Sigmoid colon (tissue), 4 donors: ENCODE results near the gene PLXNA4.

Experiments used
- EP300 ChIP-seq, 4 donors: sonication (generic); formaldehyde crosslinking; IDR thresholded peaks; one replicate each; pipeline ENCODE4 v1.6.1; 2017; ENCODE audit warnings: antibody characterized with exemption in 4 of 4
- POLR2A ChIP-seq, 2 donors: fragments of 450-650 bp; IDR thresholded peaks; one replicate each; pipeline ENCODE4 v1.6.1; 2016; ENCODE audit warnings: antibody characterized with exemption in 2 of 2, mild to moderate bottlenecking in 2 of 2, moderate library complexity in 2 of 2
- POLR2AphosphoS5 ChIP-seq, 4 donors: sonication (generic); formaldehyde crosslinking; IDR thresholded peaks; one replicate each; pipeline ENCODE4 v1.6.1; 2017; ENCODE audit warnings: antibody characterized with exemption in 4 of 4
- TF ChIP-seq, protein P1 (sequence below), 4 experiments: fragments of 450-650 bp in 3 of 4; fragments of 200-600 bp in 1 of 4; IDR thresholded peaks; one replicate each; pipeline ENCODE4 v1.5.1; 2016 to 2019; ENCODE audit warnings: antibody characterized with exemption in 4 of 4, mild to moderate bottlenecking in 3 of 4, moderate library complexity in 2 of 4

GRCh38 chr7:132578826-132579225 is 2.6 kb upstream of the PLXNA4 start:
- TF ChIP-seq POLR2AphosphoS5 (IDR thresholded peaks at IDR 0.05) (no peak), POLR2A (IDR thresholded peaks at IDR 0.05) (no peak), EP300 (IDR thresholded peaks at IDR 0.05) (no peak)
- TF ChIP-seq, protein P1, sequence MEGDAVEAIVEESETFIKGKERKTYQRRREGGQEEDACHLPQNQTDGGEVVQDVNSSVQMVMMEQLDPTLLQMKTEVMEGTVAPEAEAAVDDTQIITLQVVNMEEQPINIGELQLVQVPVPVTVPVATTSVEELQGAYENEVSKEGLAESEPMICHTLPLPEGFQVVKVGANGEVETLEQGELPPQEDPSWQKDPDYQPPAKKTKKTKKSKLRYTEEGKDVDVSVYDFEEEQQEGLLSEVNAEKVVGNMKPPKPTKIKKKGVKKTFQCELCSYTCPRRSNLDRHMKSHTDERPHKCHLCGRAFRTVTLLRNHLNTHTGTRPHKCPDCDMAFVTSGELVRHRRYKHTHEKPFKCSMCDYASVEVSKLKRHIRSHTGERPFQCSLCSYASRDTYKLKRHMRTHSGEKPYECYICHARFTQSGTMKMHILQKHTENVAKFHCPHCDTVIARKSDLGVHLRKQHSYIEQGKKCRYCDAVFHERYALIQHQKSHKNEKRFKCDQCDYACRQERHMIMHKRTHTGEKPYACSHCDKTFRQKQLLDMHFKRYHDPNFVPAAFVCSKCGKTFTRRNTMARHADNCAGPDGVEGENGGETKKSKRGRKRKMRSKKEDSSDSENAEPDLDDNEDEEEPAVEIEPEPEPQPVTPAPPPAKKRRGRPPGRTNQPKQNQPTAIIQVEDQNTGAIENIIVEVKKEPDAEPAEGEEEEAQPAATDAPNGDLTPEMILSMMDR (IDR thresholded peaks at IDR 0.05): no peak
